ENCODE data around the gene TMEM250.

DNA sequence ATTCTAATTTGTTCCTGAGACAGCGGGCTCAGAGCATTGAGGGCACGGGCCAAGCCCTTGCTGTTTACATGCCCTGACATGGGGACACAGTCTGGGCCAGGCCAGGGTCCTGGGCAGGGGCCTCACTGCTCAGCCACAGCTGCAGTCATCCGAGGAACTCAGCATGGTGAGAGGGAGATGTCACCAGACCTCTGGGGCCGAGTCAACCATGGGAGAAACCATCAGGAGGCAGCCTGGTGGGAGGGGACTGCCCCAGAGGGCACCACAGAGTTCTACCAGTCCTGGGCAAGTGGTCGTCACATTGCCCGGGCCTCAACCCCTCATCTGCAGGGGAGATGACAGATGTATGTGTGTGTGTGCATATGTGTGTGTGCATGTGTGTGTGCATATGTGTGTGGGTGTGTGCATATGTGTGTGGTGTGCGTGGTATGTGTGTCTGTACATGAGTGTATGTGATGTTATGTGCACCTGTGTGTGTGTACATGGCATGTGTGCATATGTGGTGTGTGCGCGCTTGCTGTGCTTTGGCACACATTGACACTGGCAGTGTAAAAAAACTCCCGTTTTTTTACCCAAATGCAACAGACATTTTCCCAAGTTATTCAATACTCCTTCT lies 42.4 kb upstream of the TMEM250 start:
- TF ChIP-seq YY1 (IDR thresholded peaks at IDR 0.05; ENCODE audit: insufficient read depth, insufficient read length): no peak
- TF ChIP-seq ZNF274 (IDR thresholded peaks at IDR 0.05; ENCODE audit: low read depth, low read length): no peak

Measured in NT2/D1 (cell line).